GM12874 (cell line): ENCODE results near the gene IFNK.

Experiments used
- CTCF ChIP-seq: IDR thresholded peaks from 2 replicates; pipeline ENCODE4 v1.5.1; 2011; ENCODE audit warnings: low read depth, mild to moderate bottlenecking, control low read depth, low read length, moderate library complexity; ENCODE audit not compliant: insufficient read depth

Gene IFNK

GRCh38 chr9:27573634-27574590 lies 49.8 kb downstream of the IFNK start:
- TF ChIP-seq CTCF = no peak
